T-helper 22 cell (primary cell): ENCODE results near the gene CREB5.

Experiments
- DNase-seq: peaks from one replicate; pipeline ENCODE4 v3.0.0-alpha.2; 2020; ENCODE audit warnings: low read depth

Gene CREB5

GRCh38 chr7:28407651-28408050, 4.7 kb upstream of the CREB5 start:
- no peak for DNase-seq

- DNase-seq = no peak
Observed at GRCh38 chr7:28408105-28408959, 4.0 kb upstream of the CREB5 start.

GRCh38 chr7:28408960-28409715, 3.2 kb upstream of the CREB5 start:
- DNase-seq = peak; percentile 8

GRCh38 chr7:28409716-28410627, 2.3 kb upstream of the CREB5 start:
- no peak for DNase-seq

- no peak for DNase-seq
Observed at GRCh38 chr7:28410628-28411531, 1.4 kb upstream of the CREB5 start.

GRCh38 chr7:28413011-28413410, 693 bp downstream of the CREB5 start:
- DNase-seq = no peak

- DNase-seq = no peak
Observed at GRCh38 chr7:28414453-28414852, 2.1 kb downstream of the CREB5 start.

- DNase-seq = no peak
Observed at GRCh38 chr7:28417321-28417940, 5.1 kb downstream of the CREB5 start.

GRCh38 chr7:28418311-28418710, 6.0 kb downstream of the CREB5 start:
- DNase-seq = no peak

GRCh38 chr7:28418966-28419365, 6.6 kb downstream of the CREB5 start:
- DNase-seq = no peak

GRCh38 chr7:28419716-28420115, 7.4 kb downstream of the CREB5 start:
- no peak for DNase-seq

GRCh38 chr7:28423112-28423511, 10.8 kb downstream of the CREB5 start:
- DNase-seq = no peak

GRCh38 chr7:28423918-28424514, 11.7 kb downstream of the CREB5 start:
- no peak for DNase-seq

GRCh38 chr7:28425496-28425895, 13.2 kb downstream of the CREB5 start:
- no peak for DNase-seq

GRCh38 chr7:28427236-28427635, 14.9 kb downstream of the CREB5 start:
- no peak for DNase-seq

- no peak for DNase-seq
Observed at GRCh38 chr7:28430616-28431015, 18.3 kb downstream of the CREB5 start.

GRCh38 chr7:28432105-28432504, 19.8 kb downstream of the CREB5 start:
- no peak for DNase-seq

GRCh38 chr7:28433039-28433438, 20.7 kb downstream of the CREB5 start:
- DNase-seq = no peak

- DNase-seq = no peak
Observed at GRCh38 chr7:28433699-28434219, 21.4 kb downstream of the CREB5 start.

GRCh38 chr7:28434510-28434909, 22.2 kb downstream of the CREB5 start:
- no peak for DNase-seq
